LNCAP (cell line): ENCODE data around the gene CD5L.

Experiments
- CTCF ChIP-seq: fragments of 450-650 bp; IDR thresholded peaks from 2 replicates; pipeline ENCODE4 v1.5.1; 2017; ENCODE audit warnings: mild to moderate bottlenecking

CD5L gene

GRCh38 chr1:157833145-157833544 lies 8.5 kb downstream of the CD5L start:
- no peak for TF ChIP-seq CTCF

GRCh38 chr1:157831968-157832626 lies 9.5 kb downstream of the CD5L start:
- TF ChIP-seq CTCF = no peak

GRCh38 chr1:157830887-157831286 lies 10.7 kb downstream of the CD5L start:
- TF ChIP-seq CTCF = no peak

- TF ChIP-seq CTCF = no peak
These were observed 11.9 kb downstream of the CD5L start for GRCh38 chr1:157829711-157830110.

GRCh38 chr1:157829210-157829609 lies 12.4 kb downstream of the CD5L start:
- TF ChIP-seq CTCF = no peak

GRCh38 chr1:157820299-157820698 lies 21.3 kb downstream of the CD5L start:
- TF ChIP-seq CTCF = no peak

- TF ChIP-seq CTCF = no peak
These were observed 21.7 kb downstream of the CD5L start, which contains the start of gene FCRL1 for GRCh38 chr1:157819896-157820295. Gene FCRL1 (minus strand): TSS chr1:157820120. CDS start chr1:157820037, 83 bp downstream.

- no peak for TF ChIP-seq CTCF
These were observed 22.4 kb downstream of the CD5L start for GRCh38 chr1:157819215-157819614.
